D721Med (cell line): ENCODE measurements around the gene FAM53A.
A peak's percentile ranks its signal among the peaks of the same experiment; 100 is the strongest.

ENCODE experiments used
- DNase-seq: peaks from one replicate; pipeline ENCODE4 v3.0.0; 2011; ENCODE audit warnings: low spot score; ENCODE audit not compliant: insufficient read length
- FAIRE-seq: peaks from 2 replicates; lab custom pipeline; 2011; peaks lifted over from hg19 to GRCh38; lab: Jason Lieb, UNC
- TF ChIP-seq, protein P1 (sequence below): IDR thresholded peaks from 2 replicates; pipeline ENCODE4 v1.5.1; 2012; ENCODE audit warnings: mild to moderate bottlenecking, control low read depth; ENCODE audit not compliant: insufficient read depth; ENCODE audit errors: missing control alignments

The FAM53A gene, protein sequence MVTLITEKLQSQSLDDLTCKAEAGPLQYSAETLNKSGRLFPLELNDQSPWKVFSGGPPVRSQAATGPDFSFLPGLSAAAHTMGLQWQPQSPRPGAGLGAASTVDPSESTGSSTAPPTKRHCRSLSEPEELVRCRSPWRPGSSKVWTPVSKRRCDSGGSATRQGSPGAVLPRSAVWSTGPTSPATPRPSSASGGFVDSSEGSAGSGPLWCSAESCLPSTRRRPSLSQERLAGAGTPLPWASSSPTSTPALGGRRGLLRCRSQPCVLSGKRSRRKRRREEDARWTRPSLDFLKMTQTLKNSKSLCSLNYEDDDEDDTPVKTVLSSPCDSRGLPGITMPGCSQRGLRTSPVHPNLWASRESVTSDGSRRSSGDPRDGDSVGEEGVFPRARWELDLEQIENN

GRCh38 chr4:1683736-1684505, at the start of gene FAM53A:
FAM53A (minus strand) TSS chr4:1684313; CDS start chr4:1668741, 15,572 bp downstream.
- DNase-seq (peak; percentile 41), FAIRE-seq (no peak)
- TF ChIP-seq, protein P1, sequence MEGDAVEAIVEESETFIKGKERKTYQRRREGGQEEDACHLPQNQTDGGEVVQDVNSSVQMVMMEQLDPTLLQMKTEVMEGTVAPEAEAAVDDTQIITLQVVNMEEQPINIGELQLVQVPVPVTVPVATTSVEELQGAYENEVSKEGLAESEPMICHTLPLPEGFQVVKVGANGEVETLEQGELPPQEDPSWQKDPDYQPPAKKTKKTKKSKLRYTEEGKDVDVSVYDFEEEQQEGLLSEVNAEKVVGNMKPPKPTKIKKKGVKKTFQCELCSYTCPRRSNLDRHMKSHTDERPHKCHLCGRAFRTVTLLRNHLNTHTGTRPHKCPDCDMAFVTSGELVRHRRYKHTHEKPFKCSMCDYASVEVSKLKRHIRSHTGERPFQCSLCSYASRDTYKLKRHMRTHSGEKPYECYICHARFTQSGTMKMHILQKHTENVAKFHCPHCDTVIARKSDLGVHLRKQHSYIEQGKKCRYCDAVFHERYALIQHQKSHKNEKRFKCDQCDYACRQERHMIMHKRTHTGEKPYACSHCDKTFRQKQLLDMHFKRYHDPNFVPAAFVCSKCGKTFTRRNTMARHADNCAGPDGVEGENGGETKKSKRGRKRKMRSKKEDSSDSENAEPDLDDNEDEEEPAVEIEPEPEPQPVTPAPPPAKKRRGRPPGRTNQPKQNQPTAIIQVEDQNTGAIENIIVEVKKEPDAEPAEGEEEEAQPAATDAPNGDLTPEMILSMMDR = no peak

DNA sequence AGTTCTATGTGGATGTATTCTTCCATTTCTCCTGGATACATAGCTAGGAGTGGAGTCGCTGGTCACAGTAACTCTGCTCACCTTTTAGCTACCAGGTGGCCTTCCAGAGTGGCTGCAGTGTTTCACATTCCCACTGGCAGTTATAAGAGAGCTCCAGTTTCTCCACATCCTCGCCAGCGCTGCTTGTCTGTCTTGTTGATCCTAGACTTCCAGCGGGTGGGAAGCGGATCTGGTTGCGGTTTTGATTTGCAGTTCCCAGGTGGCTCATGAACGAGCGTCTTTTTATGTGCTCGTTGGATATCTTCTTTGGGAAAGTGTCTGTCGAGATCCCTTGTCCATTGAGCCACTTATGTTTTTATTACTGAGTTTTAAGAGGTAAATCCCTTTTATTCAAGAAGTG, 48.8 kb upstream of the FAM53A start:
- DNase-seq = no peak
- TF ChIP-seq, protein P1 = no peak
- FAIRE-seq = no peak

- FAIRE-seq (no peak), DNase-seq (no peak)
- TF ChIP-seq, protein P1 = no peak
Observed at GRCh38 chr4:1731180-1731579, 47.1 kb upstream of the FAM53A start.

GRCh38 chr4:1730532-1731135, 46.5 kb upstream of the FAM53A start:
- no peak for FAIRE-seq
- DNase-seq = no peak
- TF ChIP-seq, protein P1 = no peak

- TF ChIP-seq, protein P1 = no peak
- DNase-seq (no peak), FAIRE-seq (no peak)
Observed at GRCh38 chr4:1728061-1728980, 44.2 kb upstream of the FAM53A start.
